HepG2 (cell line): ENCODE data around the gene HOXA7.

ENCODE experiments used
- CTCF ChIP-seq: sonication (generic); formaldehyde crosslinking; IDR thresholded peaks from 2 replicates; pipeline ENCODE4 v1.5.0; 2020; ENCODE audit warnings: mild to moderate bottlenecking, missing genetic modification reagents, moderate library complexity
- FOSL1 ChIP-seq: sonication (generic); formaldehyde crosslinking; IDR thresholded peaks from 2 replicates; pipeline ENCODE4 v1.9.0; 2021; ENCODE audit warnings: missing genetic modification reagents, borderline replicate concordance
- GLI4 ChIP-seq: sonication (generic); formaldehyde crosslinking; IDR thresholded peaks from 2 replicates; pipeline ENCODE4 v1.5.1; 2020; ENCODE audit warnings: missing genetic modification reagents, mild to moderate bottlenecking, moderate library complexity, borderline replicate concordance
- HDAC6 ChIP-seq: fragments of 200-600 bp; sonication (generic); IDR thresholded peaks from 2 replicates; pipeline ENCODE4 v1.7.0; 2017; ENCODE audit warnings: mild to moderate bottlenecking, antibody characterized with exemption, low read length, low read depth
- KLF15 ChIP-seq: sonication (generic); formaldehyde crosslinking; IDR thresholded peaks from 2 replicates; pipeline ENCODE4 v1.8.1; 2023; ENCODE audit warnings: borderline replicate concordance, mild to moderate bottlenecking, inconsistent platforms, missing genetic modification reagents, mixed read lengths
- MXI1 ChIP-seq: IDR thresholded peaks from 3 replicates; pipeline ENCODE4 v1.6.1; 2012; ENCODE audit warnings: low read depth, low read length, inconsistent platforms, borderline replicate concordance
- NFYB ChIP-seq: sonication (generic); formaldehyde crosslinking; IDR thresholded peaks from 2 replicates; pipeline ENCODE4 v1.4.0; 2020; ENCODE audit warnings: missing genetic modification reagents
- POLR2AphosphoS5 ChIP-seq: IDR thresholded peaks from 2 replicates; pipeline ENCODE4 v1.6.1; 2012; ENCODE audit warnings: low read depth, low read length
- REST ChIP-seq, 2 experiments: IDR thresholded peaks; 2 replicates each; pipeline ENCODE4 v1.6.1; 2011 to 2012; ENCODE audit warnings: low read length in 2 of 2, borderline replicate concordance in 1 of 2, low read depth in 1 of 2, mild to moderate bottlenecking in 1 of 2, moderate library complexity in 1 of 2
- TEF ChIP-seq: sonication (generic); formaldehyde crosslinking; IDR thresholded peaks from 2 replicates; pipeline ENCODE4 v1.5.0; 2020; ENCODE audit warnings: missing genetic modification reagents
- ZBTB44 ChIP-seq: sonication (generic); formaldehyde crosslinking; IDR thresholded peaks from 2 replicates; pipeline ENCODE4 v1.4.0; 2020; ENCODE audit warnings: missing genetic modification reagents
- ZNF207 ChIP-seq: fragments of 450-650 bp; IDR thresholded peaks from 2 replicates; pipeline ENCODE4 v1.6.1; 2016; ENCODE audit warnings: antibody characterized with exemption, borderline replicate concordance
- ZNF24 ChIP-seq: fragments of 450-650 bp; IDR thresholded peaks from 2 replicates; pipeline ENCODE4 v1.6.1; 2017; ENCODE audit warnings: antibody characterized with exemption, mild to moderate bottlenecking

GRCh38 chr7:27112361-27112760, 44.1 kb downstream of the HOXA7 start:
- TF ChIP-seq ZNF207 (no peak), GLI4 (CRISPR knock-in tag) (no peak), ZNF24 (no peak), ZBTB44 (CRISPR knock-in tag) (no peak), CTCF (CRISPR knock-in tag) (no peak), FOSL1 (CRISPR knock-in tag) (no peak), NFYB (CRISPR knock-in tag) (no peak), TEF (CRISPR knock-in tag) (no peak), KLF15 (CRISPR knock-in tag) (no peak), MXI1 (no peak), POLR2AphosphoS5 (no peak), REST (IDR thresholded peaks at IDR 0.05; ENCODE audit: borderline replicate concordance in 1 of 2, low read depth in 1 of 2, low read length in 2 of 2) (no peak), HDAC6 (no peak)
